Astrocyte of the cerebellum (primary cell): ENCODE results near the gene NCS1.

Source experiments
- DNase-seq: peaks from one replicate; pipeline ENCODE4 v3.0.0-alpha.2; 2011; ENCODE audit warnings: low read depth
- H3K4me3 ChIP-seq: 2 replicates; pipeline ENCODE4 v1.5.1; 2011; ENCODE audit warnings: mild to moderate bottlenecking, low read depth, low read length, moderate library complexity
- CTCF ChIP-seq: IDR thresholded peaks from 2 replicates; pipeline ENCODE4 v1.5.1; 2012; ENCODE audit warnings: low read length, low read depth, moderate library complexity, mild to moderate bottlenecking; ENCODE audit errors: missing control alignments
- in situ Hi-C: cut with HindIII; loops from 2 replicates; pipeline ENCODE4 v1.10.0; 2017; ENCODE audit warnings: low sequenced_read_pairs

The NCS1 gene

DNA sequence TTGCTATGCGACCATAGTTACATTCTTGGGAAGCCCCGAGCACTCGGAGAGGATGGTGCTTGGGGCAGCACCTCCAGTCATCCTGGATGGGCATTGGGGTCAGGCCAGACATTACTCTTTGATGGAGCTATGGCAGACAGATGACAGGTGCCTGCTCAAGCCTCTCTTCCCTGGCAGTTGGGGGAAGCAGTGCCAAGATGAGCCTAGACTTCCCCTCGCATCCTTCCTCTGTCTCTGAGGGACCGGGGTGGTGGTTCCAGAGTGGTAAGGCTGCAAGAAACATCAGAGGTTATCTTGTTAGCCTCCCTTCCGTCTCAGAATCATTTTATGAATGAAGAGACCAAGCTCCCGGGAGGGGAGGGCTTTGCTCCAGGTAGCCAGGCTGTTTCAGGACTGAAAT lies 90.6 kb downstream of the NCS1 start:
- H3K4me3 ChIP-seq = no peak overlapping the region
- no peak for DNase-seq
- in situ Hi-C loops = loop anchor here (5.0 kb wide), 1 partner anchor 65 kb away; no protein-coding TSS in a partner anchor
- TF ChIP-seq CTCF = no peak

DNA sequence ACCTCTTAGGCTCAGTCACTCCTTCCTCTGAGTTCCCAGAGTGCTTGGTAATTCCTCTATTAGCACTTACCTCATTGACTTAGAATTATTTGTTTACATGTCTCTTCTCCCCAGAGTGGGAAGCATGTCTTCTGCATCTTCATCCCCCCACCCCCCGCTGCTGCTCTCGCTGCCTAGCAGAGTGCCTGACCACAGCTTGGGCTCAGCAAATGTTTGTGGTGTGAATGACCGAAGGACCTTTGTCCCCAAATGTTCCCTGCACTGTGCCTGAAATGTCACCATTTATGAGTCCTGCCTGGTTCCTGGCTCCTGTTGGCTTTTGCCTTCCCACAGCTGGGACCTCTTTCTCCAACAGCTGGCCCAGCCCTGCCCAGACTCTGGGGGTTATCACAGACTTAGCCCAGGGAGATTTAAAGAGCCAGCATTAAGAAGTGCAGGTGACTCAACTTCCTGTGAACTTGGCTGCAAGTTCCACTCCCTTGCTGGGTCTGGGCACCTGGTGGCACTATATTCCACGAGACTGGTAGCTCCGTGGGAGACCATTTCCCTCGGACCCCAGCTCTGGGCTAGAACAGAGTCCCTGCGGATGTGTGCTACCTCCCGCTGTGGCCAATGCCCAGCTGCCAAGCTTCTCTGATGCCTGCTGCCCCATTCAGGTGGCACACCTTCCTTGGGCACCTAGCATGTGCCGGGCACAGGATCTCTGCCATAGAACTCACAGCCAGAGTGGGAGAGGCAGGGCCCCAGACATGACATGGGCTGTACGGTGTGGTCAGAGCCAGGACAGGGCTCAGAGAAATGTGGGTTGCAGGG lies 91.6 kb downstream of the NCS1 start:
- in situ Hi-C loops = loop anchor here (5.0 kb wide), 1 partner anchor 63 kb away; no protein-coding TSS in a partner anchor
- DNase-seq = no peak
- no peak overlapping the region for H3K4me3 ChIP-seq
- no peak for TF ChIP-seq CTCF

DNA sequence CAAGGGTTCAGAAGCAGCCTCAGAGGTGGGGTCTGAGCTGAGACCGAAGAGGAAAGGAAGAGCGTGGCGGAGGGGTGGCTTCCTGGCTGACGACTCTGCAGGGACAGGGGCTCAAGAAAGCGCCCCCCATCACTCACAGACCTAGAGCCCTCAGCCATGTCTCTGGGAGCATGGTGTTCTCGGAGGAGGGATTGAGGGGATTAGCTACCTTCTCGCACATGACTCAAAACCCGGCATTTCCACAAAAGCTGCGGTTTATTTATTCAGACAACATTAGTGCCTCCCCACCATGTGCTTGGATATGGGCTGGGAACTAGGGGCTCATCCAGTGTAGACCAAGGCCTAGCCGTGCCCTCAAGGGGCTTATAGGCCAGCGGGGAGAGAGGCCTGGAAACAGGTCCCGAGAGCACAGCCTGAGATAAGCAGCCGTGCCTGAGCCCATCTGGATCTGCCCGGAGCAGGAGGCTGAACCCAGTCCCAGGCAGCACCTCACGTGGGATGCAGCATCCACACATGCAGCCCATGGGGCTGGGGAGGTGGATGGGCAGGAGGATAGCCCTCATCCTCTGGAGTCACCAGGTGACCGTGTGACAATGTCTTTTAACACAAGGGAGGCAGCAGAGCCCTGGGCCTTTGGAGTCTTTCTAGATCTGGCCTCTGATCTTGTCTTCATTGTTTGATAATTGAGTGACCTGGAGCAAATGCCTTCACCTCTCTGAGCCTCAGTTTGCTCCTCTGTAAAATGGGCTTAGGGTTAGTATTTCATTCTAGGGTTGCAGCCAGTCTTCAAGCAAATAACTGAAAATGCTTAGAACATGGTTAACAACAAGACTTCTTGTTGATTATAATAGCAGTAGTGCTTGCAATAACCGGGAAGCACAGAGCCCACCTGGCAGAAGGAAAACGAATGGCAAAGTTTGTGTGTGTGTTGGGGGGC lies 92.5 kb downstream of the NCS1 start:
- in situ Hi-C loops = loop anchor here (5.0 kb wide), 1 partner anchor 63 kb away; no protein-coding TSS in a partner anchor
- no peak overlapping the region for H3K4me3 ChIP-seq
- no peak for TF ChIP-seq CTCF
- no peak for DNase-seq

GRCh38 chr9:130265431-130266235 lies 93.4 kb downstream of the NCS1 start, which contains the start of gene HMCN2:
Gene HMCN2 (plus strand): TSS chr9:130265760. CDS start chr9:130265879, 119 bp downstream.
- H3K4me3 ChIP-seq = no peak within 1 kb of the TSS
- no peak for TF ChIP-seq CTCF
- no peak for DNase-seq
- in situ Hi-C loops = no loop called here

- no peak for DNase-seq
- in situ Hi-C loops = no loop called here
- no peak for TF ChIP-seq CTCF
- no peak overlapping the region for H3K4me3 ChIP-seq
Observed at GRCh38 chr9:130266236-130267098, 94.3 kb downstream of the NCS1 start.
